GM19324 (cell line): ENCODE results near the gene DNALI1.
"Not testable (repeated sequence)": the region's sequence is repeated elsewhere in the genome, so short reads cannot be mapped to it uniquely, and the experiment has no call there.

Experiments
- ATAC-seq: cut with Tn5 transposase; IDR thresholded peaks from one replicate; pipeline ENCODE4 v1.9.1; 2021; ENCODE audit warnings: mild to moderate bottlenecking, moderate library complexity; ENCODE audit not compliant: unreplicated experiment, low FRiP score

Gene DNALI1

GRCh38 chr1:37556712-37557196 is at the start of gene DNALI1:
Gene DNALI1, plus strand, starts transcription at chr1:37556940. Its CDS starts 55 bp downstream, at chr1:37556995.
- ATAC-seq: no peak

- no peak for ATAC-seq
These were observed 47.6 kb upstream of the DNALI1 start for GRCh38 chr1:37509181-37509580.

GRCh38 chr1:37513795-37514349 is 42.9 kb upstream of the DNALI1 start:
- no peak for ATAC-seq

DNA sequence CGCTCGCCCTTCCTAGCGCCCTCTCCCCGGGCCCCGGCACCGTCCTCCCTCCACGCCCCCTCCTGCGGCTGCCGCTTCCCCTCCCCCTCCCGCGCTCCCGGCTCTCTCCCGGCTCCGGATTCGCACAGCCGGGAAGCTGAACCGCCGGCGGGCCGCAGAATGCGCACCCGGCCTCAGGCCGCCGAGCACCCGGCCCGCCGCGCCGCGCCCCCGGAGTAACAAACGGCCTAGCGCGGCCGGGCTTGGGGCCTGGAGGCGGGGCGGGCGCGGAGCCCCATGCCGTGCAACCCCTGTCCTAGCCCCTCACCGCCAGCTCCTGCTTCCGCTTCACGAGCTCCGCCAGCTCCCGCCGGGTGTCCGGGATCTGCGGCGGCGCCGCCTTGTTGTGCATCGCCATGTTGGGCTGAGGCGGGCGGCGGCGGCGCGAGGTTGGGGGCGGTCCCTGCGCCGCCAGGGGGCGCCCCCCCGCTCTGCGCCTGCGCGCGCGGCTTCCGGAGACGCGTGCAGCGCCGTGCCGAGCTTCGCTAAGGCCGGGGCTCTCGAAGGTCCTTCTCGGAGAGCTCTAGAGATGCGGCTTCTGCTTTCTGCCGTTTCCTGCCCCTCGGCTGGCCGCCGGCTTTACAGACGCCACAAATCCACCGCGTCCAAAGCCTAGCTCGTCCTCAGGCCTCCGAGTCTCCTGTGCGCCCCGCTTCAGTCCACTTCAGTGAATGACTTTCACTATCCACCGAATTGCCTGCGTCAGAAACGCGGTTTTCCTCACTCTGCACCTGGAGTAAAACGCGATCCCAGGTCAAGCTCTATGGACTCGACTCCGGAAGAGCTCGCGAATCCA is 42.2 kb upstream of the DNALI1 start, which contains the start of gene MEAF6:
Gene MEAF6 (minus strand): TSS at position 417 of the 835 bp plus-strand sequence. CDS start 20 bp downstream, at position 397.
- peak; percentile 92 for ATAC-seq

- ATAC-seq: no peak
These were observed 41.3 kb upstream of the DNALI1 start for GRCh38 chr1:37515185-37516034.

DNA sequence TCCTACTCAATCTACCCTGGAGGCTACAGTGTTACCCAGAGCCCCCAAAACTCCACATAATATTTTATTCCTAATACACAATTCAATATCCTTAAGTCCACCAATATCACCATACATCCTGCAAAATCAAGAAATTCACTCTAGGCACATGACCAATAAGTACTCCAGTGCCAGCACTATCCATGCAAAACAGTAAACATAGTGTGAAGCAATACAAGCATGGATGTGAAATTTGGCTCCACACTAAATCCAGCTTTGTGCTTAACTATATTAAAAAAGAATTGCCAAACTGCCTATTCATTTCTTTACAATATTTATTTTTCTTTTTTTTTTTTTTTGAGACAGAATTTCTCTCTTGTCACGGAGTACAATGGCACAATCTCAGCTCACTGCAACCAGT is 39.2 kb upstream of the DNALI1 start:
- ATAC-seq: no peak

DNA sequence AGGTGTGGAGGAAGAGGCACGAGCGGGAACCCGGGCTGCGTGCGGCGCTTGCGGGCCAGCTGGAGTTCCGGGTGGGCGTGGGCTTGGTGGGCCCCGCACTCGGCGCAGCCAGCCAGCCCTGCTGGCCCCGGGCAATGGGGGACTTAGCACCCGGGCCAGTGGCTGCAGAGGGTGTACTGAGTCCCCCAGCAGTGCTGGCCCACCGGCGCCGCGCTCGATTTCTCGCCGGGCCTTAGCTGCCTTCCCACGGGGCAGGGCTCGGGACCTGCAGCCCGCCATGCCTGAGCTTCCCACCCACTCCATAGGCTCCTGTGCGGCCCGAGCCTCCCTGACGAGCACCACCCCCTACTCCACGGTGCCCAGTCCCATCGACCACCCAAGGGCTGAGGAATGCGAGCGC is 38.5 kb upstream of the DNALI1 start:
- not testable (repeated sequence) for ATAC-seq

GRCh38 chr1:37518929-37519328 is 37.8 kb upstream of the DNALI1 start:
- ATAC-seq: not testable (repeated sequence)

DNA sequence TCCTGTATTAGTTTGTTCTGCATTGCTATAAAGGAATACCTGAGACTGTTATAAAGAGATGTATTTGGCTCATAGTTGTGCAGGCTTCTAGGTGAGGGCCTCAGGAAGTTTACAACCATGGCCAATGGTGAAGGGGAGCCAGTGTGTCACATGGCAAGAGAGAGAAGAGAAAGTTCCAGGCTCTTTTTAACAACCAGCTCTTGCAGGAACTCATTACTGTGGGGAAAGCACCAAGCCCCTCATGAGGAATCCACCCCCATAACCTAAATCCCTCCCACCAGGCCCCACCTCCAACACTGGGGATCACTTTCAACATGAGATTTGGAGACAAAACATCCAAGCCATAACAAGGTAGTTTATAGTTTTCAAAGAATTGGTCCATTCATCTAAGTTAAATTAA is 37.1 kb upstream of the DNALI1 start:
- no peak for ATAC-seq

GRCh38 chr1:37529888-37530287 is 26.9 kb upstream of the DNALI1 start:
- not testable (repeated sequence) for ATAC-seq

- ATAC-seq: not testable (repeated sequence)
These were observed 24.2 kb upstream of the DNALI1 start for GRCh38 chr1:37532418-37533156.

DNA sequence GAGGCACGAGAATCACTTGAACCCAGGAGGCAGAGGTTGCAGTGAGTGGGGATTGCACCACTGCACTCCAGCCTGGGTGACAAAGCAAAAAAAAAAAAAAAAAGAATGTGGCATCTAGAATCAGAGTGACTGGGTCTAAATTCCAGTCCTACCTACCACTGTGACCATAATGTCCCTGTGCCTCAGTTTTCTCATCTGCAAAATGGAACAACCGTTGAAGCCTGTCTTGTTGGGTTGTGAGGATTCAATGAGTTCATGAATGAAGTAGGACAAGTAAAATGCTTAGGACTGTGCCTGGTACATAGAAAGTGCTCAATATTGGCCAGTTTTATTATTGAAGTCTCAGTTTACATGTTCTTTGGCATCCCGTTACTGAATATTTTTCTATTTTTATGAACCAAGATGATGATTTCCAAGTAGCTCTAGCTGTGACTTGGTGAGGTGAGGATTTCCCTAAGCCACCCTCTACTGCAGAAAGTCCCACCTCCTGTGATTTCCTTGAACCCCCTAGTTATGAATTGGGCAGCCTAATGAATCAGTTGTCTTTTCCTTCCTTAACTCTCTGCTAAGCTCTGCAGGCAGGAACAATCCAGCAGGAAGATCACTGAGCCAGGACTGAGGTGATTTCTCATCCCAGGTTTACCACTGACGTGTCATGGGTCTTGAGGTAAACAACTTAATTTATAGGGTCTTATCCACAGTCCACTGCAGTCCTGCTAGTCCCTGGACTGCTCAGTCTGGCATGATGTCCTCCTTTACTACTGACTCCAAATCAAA is 23.2 kb upstream of the DNALI1 start:
- no peak for ATAC-seq

- ATAC-seq: no peak
These were observed 19.4 kb upstream of the DNALI1 start for GRCh38 chr1:37537378-37537777.

- not testable (repeated sequence) for ATAC-seq
These were observed 17.6 kb upstream of the DNALI1 start for GRCh38 chr1:37539154-37539553.

DNA sequence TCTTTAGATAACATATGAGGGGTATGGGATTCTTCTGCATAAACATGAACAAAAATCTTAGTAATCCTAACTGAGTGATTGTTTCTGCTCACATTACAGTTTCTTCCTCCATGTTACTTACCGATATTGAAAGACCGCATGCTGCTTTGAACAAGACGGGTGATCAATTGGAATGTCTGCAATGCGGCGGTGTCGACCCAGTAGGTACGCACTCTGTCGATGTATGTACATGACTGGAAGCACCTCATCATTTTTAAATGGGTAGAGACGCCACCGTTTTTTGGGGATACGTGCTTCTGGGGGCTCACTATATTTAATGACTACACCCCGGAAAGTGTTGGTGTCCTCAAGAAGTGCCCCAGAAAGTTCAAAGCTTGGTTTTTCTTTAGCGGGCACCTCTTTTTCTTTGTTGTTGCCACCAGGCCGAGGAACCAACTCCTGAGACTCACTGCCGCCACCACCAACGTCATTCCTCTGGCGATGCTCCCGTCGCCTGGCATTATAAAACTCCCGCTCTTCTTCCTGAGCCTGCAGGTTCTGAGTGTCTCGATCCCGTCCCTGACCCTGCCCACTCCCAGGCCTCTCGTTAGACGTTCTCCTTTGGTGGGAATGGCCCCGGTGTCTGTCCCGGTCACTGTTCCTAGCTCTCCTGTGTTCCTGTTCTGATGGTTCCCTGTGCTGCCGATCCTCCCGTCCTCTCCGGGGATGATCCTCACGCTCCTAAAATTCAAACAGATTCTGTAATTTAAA is 16.5 kb upstream of the DNALI1 start:
- ATAC-seq: no peak

GRCh38 chr1:37544530-37544929 is 12.2 kb upstream of the DNALI1 start:
- no peak for ATAC-seq

DNA sequence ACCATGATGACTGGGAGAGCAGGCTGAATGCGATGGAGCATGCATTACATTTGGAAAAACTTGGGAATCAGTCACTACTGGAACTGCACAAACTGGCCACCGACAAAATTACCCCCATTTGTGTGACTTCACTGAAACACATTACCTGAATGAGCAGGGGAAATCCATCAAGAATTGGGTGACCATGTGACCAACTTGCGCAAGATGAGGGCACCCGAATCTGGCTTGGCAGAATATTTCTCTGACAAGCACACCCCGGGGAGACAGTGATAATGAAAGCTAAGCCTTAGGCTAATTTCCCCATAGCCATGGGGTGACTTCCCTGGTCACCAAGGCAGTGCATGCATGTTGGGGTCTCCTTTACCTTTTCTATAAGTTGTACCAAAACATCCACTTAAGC is 11.7 kb upstream of the DNALI1 start:
- no peak for ATAC-seq

- ATAC-seq: no peak
These were observed 7.4 kb upstream of the DNALI1 start for GRCh38 chr1:37549341-37549740.

DNA sequence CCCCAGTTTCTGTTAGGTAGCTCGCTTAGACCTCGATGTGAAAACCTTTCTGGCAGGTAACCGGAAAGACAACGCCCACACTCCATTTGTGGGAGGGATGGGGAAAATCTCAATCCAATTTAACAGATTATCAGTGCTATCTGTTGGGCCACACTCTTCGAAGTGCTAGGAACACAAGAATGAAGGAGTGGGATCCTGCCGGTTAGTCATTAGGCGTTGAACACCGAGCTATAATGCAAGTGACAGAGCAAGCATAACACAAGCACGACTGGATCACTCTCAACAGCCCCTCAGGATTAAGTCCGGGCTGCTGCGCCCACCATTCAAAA is 3.2 kb upstream of the DNALI1 start:
- no peak for ATAC-seq
